HepG2 (cell line): ENCODE results near the gene CADM1. TPM values are rescaled to one million over a fixed set of nuclear protein-coding genes. Genes with fewer than 3 reads are reported as not detected.

Source experiments
- ATAC-seq: fragments of 200-7000 bp; cut with Tn5 transposase; 3 replicates; pipeline ENCODE4 v1.9.1; 2020; ENCODE audit warnings: mild to moderate bottlenecking, moderate library complexity
- BruUV-seq: library from RNA; stranded (reverse); fragments of 400-500 nt; replicated peaks from 2 replicates; lab custom pipeline; 2021; lab: Mats Ljungman, UMichigan
- CTCF ChIA-PET: fragments of 300-600 bp; formaldehyde crosslinking; extraction: SDS; loops from one replicate; lab custom pipeline; 2021; ENCODE audit warnings: low total read pairs, inconsistent platforms, low intra/inter-chr PET ratio; lab: Yijun Ruan, JAX
- POLR2A ChIA-PET: fragments of 350-600 bp; sonication (Branson Sonifier 250); formaldehyde crosslinking; loops from one replicate; lab custom pipeline; 2020; ENCODE audit warnings: antibody characterized with exemption, inconsistent platforms; lab: Yijun Ruan, JAX
- DNase-seq: peaks from one replicate; pipeline ENCODE4 v3.0.0-alpha.2; 2015; ENCODE audit warnings: low spot score
- FAIRE-seq: peaks from 3 replicates; lab custom pipeline; 2011; peaks lifted over from hg19 to GRCh38; lab: Jason Lieb, UNC
- H2AFZ ChIP-seq: one replicate; pipeline ENCODE4 v1.6.1; 2011; ENCODE audit warnings: low read length, inconsistent platforms
- H3K27ac ChIP-seq: fragments of 300-600 bp; 3 replicates; pipeline ENCODE4 v1.8.0; 2011; ENCODE audit warnings: mixed run types, mild to moderate bottlenecking, mixed read lengths, low read length, inconsistent platforms; ENCODE audit not compliant: insufficient read depth; ENCODE audit errors: extremely low read length
- H3K27me3 ChIP-seq, 2 experiments: fragments of 200-600 bp in 1 of 2; 2 replicates in 1 of 2; 3 replicates in 1 of 2; pipeline versions ENCODE4 v1.6.0 to v1.8.0; 2011; ENCODE audit warnings: low read length in 2 of 2, mild to moderate bottlenecking in 2 of 2, moderate library complexity in 2 of 2, inconsistent platforms in 1 of 2; ENCODE audit not compliant: insufficient read depth in 2 of 2, control insufficient read depth in 1 of 2
- H3K36me3 ChIP-seq, 2 experiments: fragments of 200-600 bp in 1 of 2; replicated peaks in 1 of 2; 2 replicates in 1 of 2; 3 replicates in 1 of 2; pipeline versions ENCODE4 v1.5.1 to v1.8.0; 2011; ENCODE audit warnings: low read length in 2 of 2, inconsistent platforms in 1 of 2; ENCODE audit not compliant: insufficient read depth in 2 of 2, control insufficient read depth in 1 of 2
- H3K4me1 ChIP-seq: 2 replicates; pipeline ENCODE4 v1.5.1; 2012; ENCODE audit warnings: low read length, inconsistent platforms; ENCODE audit not compliant: insufficient read depth
- H3K4me2 ChIP-seq: 2 replicates; pipeline ENCODE4 v1.6.0; 2011; ENCODE audit warnings: low read depth, low read length, inconsistent platforms
- H3K4me3 ChIP-seq, 3 experiments: fragments of 200-600 bp in 1 of 3; sonication (generic), shearing (Covaris generic) in 1 of 3; replicated peaks in 1 of 3; 2 replicates each; pipeline ENCODE4 v1.5.1; 2011 to 2016; ENCODE audit warnings: low read length in 3 of 3, inconsistent platforms in 2 of 3, low read depth in 2 of 3, mild to moderate bottlenecking in 2 of 3, control low read depth in 1 of 3, mixed read lengths in 1 of 3; ENCODE audit not compliant: insufficient read depth in 1 of 3
- H3K79me2 ChIP-seq: one replicate; pipeline ENCODE4 v1.6.1; 2011; ENCODE audit warnings: low read length, inconsistent platforms; ENCODE audit not compliant: insufficient read depth
- H3K9ac ChIP-seq: 2 replicates; pipeline ENCODE4 v1.6.0; 2011; ENCODE audit warnings: mild to moderate bottlenecking, low read depth, low read length, inconsistent platforms; ENCODE audit not compliant: insufficient read depth
- H3K9me3 ChIP-seq: 2 replicates; pipeline ENCODE4 v1.5.1; 2012; ENCODE audit warnings: mild to moderate bottlenecking, low read length
- H4K20me1 ChIP-seq: 2 replicates; pipeline ENCODE4 v1.6.0; 2011; ENCODE audit warnings: inconsistent platforms, mild to moderate bottlenecking, low read length, moderate library complexity; ENCODE audit not compliant: insufficient read depth
- ARNTL ChIP-seq: sonication (generic); formaldehyde crosslinking; IDR thresholded peaks from 2 replicates; pipeline ENCODE4 v1.4.0; 2020; ENCODE audit warnings: mild to moderate bottlenecking, missing genetic modification reagents
- FUBP1 ChIP-seq: sonication (generic); formaldehyde crosslinking; IDR thresholded peaks from 2 replicates; pipeline ENCODE4 v1.5.1; 2020; ENCODE audit warnings: missing genetic modification reagents, mild to moderate bottlenecking, borderline replicate concordance
- GPN1 ChIP-seq: sonication (generic); formaldehyde crosslinking; IDR thresholded peaks from 2 replicates; pipeline ENCODE4 v1.5.1; 2020; ENCODE audit warnings: missing genetic modification reagents, borderline replicate concordance
- NFKB2 ChIP-seq: sonication (generic); formaldehyde crosslinking; IDR thresholded peaks from 2 replicates; pipeline ENCODE4 v1.4.0; 2020; ENCODE audit warnings: missing genetic modification reagents, borderline replicate concordance
- PRMT3 ChIP-seq: sonication (generic); formaldehyde crosslinking; IDR thresholded peaks from 2 replicates; pipeline ENCODE4 v1.8.1; 2022; ENCODE audit warnings: low read depth, mild to moderate bottlenecking, moderate library complexity, missing genetic modification reagents, borderline replicate concordance
- SNAI1 ChIP-seq: sonication (generic); formaldehyde crosslinking; IDR thresholded peaks from 2 replicates; pipeline ENCODE4 v1.5.0; 2020; ENCODE audit warnings: mild to moderate bottlenecking, missing genetic modification reagents, borderline replicate concordance
- TEAD3 ChIP-seq: optimal IDR thresholded peaks from 2 replicates; pipeline ENCODE3; 2016; ENCODE audit warnings: borderline replicate concordance
- ZBTB4 ChIP-seq: sonication (generic); formaldehyde crosslinking; IDR thresholded peaks from 2 replicates; pipeline ENCODE4 v1.4.0; 2020; ENCODE audit warnings: missing genetic modification reagents, mild to moderate bottlenecking, borderline replicate concordance
- ZNF275 ChIP-seq: sonication (generic); formaldehyde crosslinking; IDR thresholded peaks from 2 replicates; pipeline ENCODE4 v1.8.0; 2022; ENCODE audit warnings: missing genetic modification reagents, mild to moderate bottlenecking, inconsistent platforms, borderline replicate concordance
- ZNF580 ChIP-seq: IDR thresholded peaks from 2 replicates; pipeline ENCODE4 v1.6.1; 2016; ENCODE audit warnings: low read depth, borderline replicate concordance
- ZSCAN29 ChIP-seq: sonication (generic); formaldehyde crosslinking; conservative IDR thresholded peaks from 2 replicates; pipeline ENCODE4 v1.4.0; 2020; ENCODE audit warnings: mild to moderate bottlenecking, missing genetic modification reagents
- WGBS: methylation state at CpG from one replicate; pipeline ENCODE4 v1.1.6; 2017; ENCODE audit warnings: low lambda C conversion rate; 5-methylcytosine and 5-hydroxymethylcytosine counted together
- in situ Hi-C: cut with HindIII; loops from 2 replicates; pipeline ENCODE4 v1.10.0; 2017; ENCODE audit warnings: low pct_unique_long_range_greater_than_20kb; ENCODE audit not compliant: extremely low pct_ligation_motif_present
- intact Hi-C: fragments of 100-400 bp; cut with micrococcal nuclease; formaldehyde crosslinking; loops from one replicate; pipeline ENCODE4 v1.10.0; 2022; ENCODE audit not compliant: unreplicated experiment
- polyA plus RNA-seq, 8 experiments: library from polyadenylated mRNA; depleted of rRNA in 3 of 8; stranded (reverse) in 7 of 8; unstranded in 1 of 8; fragments of >200 nt; fragmentation: Illumina TruSeq in 4 of 8; extraction: Trizol in 4 of 8; gene quantifications; 2 replicates each; pipeline versions ENCODE4 v1.2.1 to v1.2.3, GENCODE V29; 2011 to 2016; ENCODE audit warnings: low read depth in 4 of 8, missing spikeins in 1 of 8, mixed read lengths in 1 of 8; ENCODE audit not compliant: insufficient read depth in 1 of 8
- total RNA-seq, 5 experiments: library from RNA; depleted of rRNA; stranded (reverse); fragments of >200 nt; fragmentation: Illumina TruSeq; extraction: Trizol; gene quantifications; 2 replicates each; pipeline ENCODE4 v1.2.3, GENCODE V29; 2016; ENCODE audit warnings: low read depth in 1 of 5

CADM1 gene
- total and polyA plus RNA-seq, 2 of the 13 experiments (the other 11 are each of a cell fraction or from before 2014, with no cell fraction given), result 71.3 to 122 TPM

GRCh38 chr11:115128226-115128625 is 376.0 kb downstream of the CADM1 start:
- WGBS, result 53% methylated on average over 4 of the region's 4 CpGs
- H3K4me2 ChIP-seq, result no peak overlapping the region
- H3K27ac ChIP-seq, result no peak overlapping the region
- H4K20me1 ChIP-seq, result no peaks in the 10 kb centered on the region
- no peak overlapping the region for H3K9ac ChIP-seq
- peaks cover 2 to 12% of the 10 kb centered on the region in 2 experiments; a peak in 3 of 5 replicates for H3K27me3 ChIP-seq
- no peak overlapping the region for H3K4me3 ChIP-seq
- no peaks in the 10 kb centered on the region for H3K9me3 ChIP-seq
- H3K79me2 ChIP-seq, result no peaks in the 10 kb centered on the region
- ChIA-PET POLR2A (no interaction called here), CTCF (no interaction called here)
- TF ChIP-seq ZNF275 (CRISPR knock-in tag), result no peak
- no peak for TF ChIP-seq ZNF580
- no peak for TF ChIP-seq FUBP1 (CRISPR knock-in tag)
- no peak for TF ChIP-seq NFKB2 (CRISPR knock-in tag)
- no peak overlapping the region for H2AFZ ChIP-seq
- FAIRE-seq (no peak), ATAC-seq (no peak), DNase-seq (no peak)
- H3K4me1 ChIP-seq, result no peaks in the 10 kb centered on the region
- no peaks in the 10 kb centered on the region for H3K36me3 ChIP-seq
- in situ Hi-C loops, result no loop called here
- no TSS peak for BruUV-seq
- intact Hi-C loops, result no loop called here

- Histone ChIP-seq H4K20me1 (no peaks in the 10 kb centered on the region), H3K4me1 (no peaks in the 10 kb centered on the region), H3K79me2 (no peaks in the 10 kb centered on the region), H3K27ac (no peak overlapping the region), H3K9me3 (no peaks in the 10 kb centered on the region), H3K36me3 (no peaks in the 10 kb centered on the region), H3K27me3 (peaks cover 4 to 9% of the 10 kb centered on the region in 2 experiments; a peak in 3 of 5 replicates), H2AFZ (no peak overlapping the region), H3K4me2 (no peak overlapping the region), H3K4me3 (no peak overlapping the region), H3K9ac (no peak overlapping the region)
- WGBS, result 13% methylated on average over 3 of the region's 3 CpGs
- ATAC-seq, result no peak
- no TSS peak for BruUV-seq
- intact Hi-C loops, result no loop called here
- CTCF ChIA-PET, result no interaction called here
- POLR2A ChIA-PET, result no interaction called here
- in situ Hi-C loops, result no loop called here
- DNase-seq, result no peak
- FAIRE-seq, result no peak
- TF ChIP-seq ARNTL, result no peak
- no peak for TF ChIP-seq TEAD3 (CRISPR knock-in tag)
- no peak for TF ChIP-seq ZBTB4 (CRISPR knock-in tag)
- no peak for TF ChIP-seq GPN1 (CRISPR knock-in tag)
- TF ChIP-seq PRMT3 (CRISPR knock-in tag), result no peak
- TF ChIP-seq ZSCAN29 (CRISPR knock-in tag), result no peak
- TF ChIP-seq SNAI1 (CRISPR knock-in tag), result no peak
Observed at GRCh38 chr11:115127790-115128189, 376.4 kb downstream of the CADM1 start.
